B cell (primary cell): Measurements from ENCODE around the gene SS18L1. TPM values are rescaled to one million over a fixed set of nuclear protein-coding genes. Genes with fewer than 3 reads are reported as not detected.

Experiments used
- ATAC-seq: fragments of 200-7000 bp; cut with Tn5 transposase; one replicate; pipeline ENCODE4 v1.10.0; 2021; ENCODE audit warnings: low read depth, mild to moderate bottlenecking, moderate number of reproducible peaks, moderate library complexity
- CTCF ChIA-PET: fragments of 350-600 bp; sonication (Branson Sonifier 250); formaldehyde crosslinking; loops from one replicate; lab custom pipeline; 2021; ENCODE audit warnings: antibody characterized with exemption, inconsistent platforms; lab: Charles Lee
- POLR2A ChIA-PET: fragments of 350-600 bp; sonication (Branson Sonifier 250); formaldehyde crosslinking; loops from one replicate; lab custom pipeline; 2021; ENCODE audit warnings: antibody characterized with exemption; lab: Charles Lee
- DNase-seq: peaks from one replicate; pipeline ENCODE4 v3.0.0; 2013
- H2AFZ ChIP-seq: 2 replicates; pipeline ENCODE4 v1.6.1; 2012; ENCODE audit warnings: mild to moderate bottlenecking, low read depth, low read length; ENCODE audit not compliant: insufficient read depth, poor library complexity, severe bottlenecking
- H3K27ac ChIP-seq, 2 donors: 1 replicate in 1 of 2; 2 replicates in 1 of 2; pipeline ENCODE4 v1.5.1; 2012 to 2013; ENCODE audit warnings: low read length in 2 of 2, mild to moderate bottlenecking in 2 of 2, moderate library complexity in 1 of 2
- H3K27me3 ChIP-seq, 4 experiments: fragments of 200-600 bp in 1 of 4; sonication (generic) in 1 of 4; replicated peaks in 1 of 4; 1 replicate in 2 of 4; 2 replicates in 2 of 4; pipeline versions ENCODE4 v1.6.1 to v1.7.0; 2013 to 2016; ENCODE audit warnings: low read length in 3 of 4, mild to moderate bottlenecking in 2 of 4, mixed read lengths in 1 of 4, moderate library complexity in 1 of 4; ENCODE audit not compliant: insufficient read depth in 4 of 4, control insufficient read depth in 3 of 4; ENCODE audit errors: control extremely low read depth in 1 of 4
- H3K36me3 ChIP-seq, 2 experiments: replicated peaks in 1 of 2; 1 replicate in 1 of 2; 2 replicates in 1 of 2; pipeline versions ENCODE4 v1.6.1 to v1.7.1; 2013; ENCODE audit warnings: low read length in 1 of 2; ENCODE audit not compliant: insufficient read depth in 2 of 2, control insufficient read depth in 1 of 2; ENCODE audit errors: control extremely low read depth in 1 of 2, extremely low read depth in 1 of 2
- H3K4me1 ChIP-seq, 2 donors: fragments of 200-600 bp in 1 of 2; sonication (generic) in 1 of 2; 1 replicate in 1 of 2; 2 replicates in 1 of 2; pipeline versions ENCODE4 v1.5.1 to v1.6.1; 2013 to 2017; ENCODE audit warnings: low read length in 2 of 2; ENCODE audit not compliant: control insufficient read depth in 2 of 2, insufficient read depth in 2 of 2
- H3K4me2 ChIP-seq: replicated peaks from 2 replicates; pipeline ENCODE3; 2012; ENCODE audit warnings: mild to moderate bottlenecking, low read depth, low read length; ENCODE audit not compliant: poor library complexity, severe bottlenecking
- H3K4me3 ChIP-seq, 5 experiments: fragments of 200-600 bp in 1 of 5; sonication (generic) in 1 of 5; 1 replicate in 3 of 5; 2 replicates in 2 of 5; pipeline versions ENCODE4 v1.5.1 to v1.7.0; 2011 to 2016; ENCODE audit warnings: low read length in 4 of 5, mild to moderate bottlenecking in 4 of 5, low read depth in 2 of 5, control low read depth in 1 of 5, moderate library complexity in 1 of 5; ENCODE audit not compliant: insufficient read depth in 1 of 5; ENCODE audit errors: control extremely low read depth in 1 of 5, extremely low read depth in 1 of 5
- H3K79me2 ChIP-seq: fragments of 200-600 bp; sonication (generic); one replicate; pipeline ENCODE4 v1.6.0; 2016; ENCODE audit warnings: low read length; ENCODE audit not compliant: control insufficient read depth, insufficient read depth
- H3K9ac ChIP-seq: fragments of 200-600 bp; sonication (generic); 2 replicates; pipeline ENCODE4 v1.6.1; 2017; ENCODE audit warnings: mild to moderate bottlenecking, low read length, moderate library complexity
- H3K9me3 ChIP-seq, 3 donors: one replicate each; pipeline versions ENCODE4 v1.6.1 to v1.7.1; 2013; ENCODE audit warnings: low read length in 2 of 3; ENCODE audit not compliant: control insufficient read depth in 2 of 3, insufficient read depth in 1 of 3; ENCODE audit errors: control extremely low read depth in 1 of 3
- H4K20me1 ChIP-seq: 2 replicates; pipeline ENCODE4 v1.6.0; 2012; ENCODE audit warnings: mild to moderate bottlenecking, low read length; ENCODE audit not compliant: insufficient read depth, control insufficient read depth, poor library complexity, severe bottlenecking
- H3K27ac Mint-ChIP-seq: one replicate; pipeline ENCODE4 v1.8.0; 2021; ENCODE audit warnings: mixed read lengths
- H3K27me3 Mint-ChIP-seq: one replicate; pipeline ENCODE4 v1.8.0; 2021; ENCODE audit warnings: mixed read lengths
- H3K4me1 Mint-ChIP-seq: one replicate; pipeline ENCODE4 v1.8.0; 2021; ENCODE audit warnings: mixed read lengths
- H3K4me3 Mint-ChIP-seq: one replicate; pipeline ENCODE4 v1.8.0; 2021; ENCODE audit warnings: mixed read lengths
- H3K9me3 Mint-ChIP-seq: one replicate; pipeline ENCODE4 v1.8.0; 2022; ENCODE audit warnings: mixed read lengths; ENCODE audit not compliant: insufficient read depth
- CTCF ChIP-seq: fragments of 200-600 bp; IDR thresholded peaks from one replicate; pipeline ENCODE4 v1.8.0; 2022; ENCODE audit warnings: antibody characterized with exemption, mild to moderate bottlenecking
- EZH2 ChIP-seq: IDR thresholded peaks from 2 replicates; pipeline ENCODE4 v1.6.1; 2012; ENCODE audit warnings: borderline replicate concordance, low read depth, mild to moderate bottlenecking, moderate library complexity, low read length; ENCODE audit not compliant: insufficient read depth, poor library complexity, severe bottlenecking
- WGBS: methylation state at CpG from one replicate; pipeline ENCODE4 v1.1.5; 2013; ENCODE audit warnings: missing lambda C conversion rate; ENCODE audit not compliant: insufficient coverage; 5-methylcytosine and 5-hydroxymethylcytosine counted together
- intact Hi-C: fragments of 100-400 bp; cut with micrococcal nuclease; formaldehyde crosslinking; loops from one replicate; pipeline ENCODE4 v1.10.0; 2022
- polyA plus RNA-seq: library from polyadenylated mRNA; depleted of rRNA; stranded (reverse); fragments of >200 nt; gene quantifications from 2 replicates; pipeline ENCODE4 v1.2.3, GENCODE V29; 2012
- total RNA-seq, 2 donors: library from RNA; stranded (reverse); fragments of 120-200 nt in 1 of 2; gene quantifications; 1 replicate in 1 of 2; 2 replicates in 1 of 2; pipeline versions ENCODE4 v1.2.3 to v1.2.4, GENCODE V29; 2013 to 2022

Gene SS18L1
- total and polyA plus RNA-seq, 2 donors (not counting 1 experiment from before 2014, with no cell fraction given), result 15.4 to 20.7 TPM

GRCh38 chr20:62214067-62214466 lies 70.5 kb downstream of the SS18L1 start:
- H3K27ac ChIP-seq, result no peak overlapping the region
- peaks cover 0 to 2% of the 10 kb centered on the region in 2 donors for H3K4me1 ChIP-seq
- H3K4me3 Mint-ChIP-seq, result no peak overlapping the region
- peaks cover 22% of the 10 kb centered on the region for H3K27me3 Mint-ChIP-seq
- no peak overlapping the region for H3K9ac ChIP-seq
- ChIA-PET POLR2A (no interaction called here), CTCF (no interaction called here)
- DNase-seq (no peak), ATAC-seq (no peak)
- 56% methylated on average over 12 of the region's 12 CpGs for WGBS
- H3K9me3 ChIP-seq, result peaks cover 0 to 10% (median 0%) of the 10 kb centered on the region in 3 donors
- no peak overlapping the region for H3K4me3 ChIP-seq
- TF ChIP-seq EZH2 (no peak), CTCF (no peak)
- H3K36me3 ChIP-seq, result no peaks in the 10 kb centered on the region
- H3K4me2 ChIP-seq, result no peak overlapping the region
- H3K4me1 Mint-ChIP-seq, result no peaks in the 10 kb centered on the region
- no peaks in the 10 kb centered on the region for H4K20me1 ChIP-seq
- H2AFZ ChIP-seq, result no peak overlapping the region
- H3K27ac Mint-ChIP-seq, result no peak overlapping the region
- H3K27me3 ChIP-seq, result peaks cover 0 to 65% (median 19%) of the 10 kb centered on the region in 4 experiments
- no peaks in the 10 kb centered on the region for H3K9me3 Mint-ChIP-seq
- intact Hi-C loops, result no loop called here
- H3K79me2 ChIP-seq, result no peaks in the 10 kb centered on the region

GRCh38 chr20:62215020-62215990 lies 71.7 kb downstream of the SS18L1 start:
- Histone ChIP-seq H3K79me2 (no peaks in the 10 kb centered on the region), H3K27ac (no peak overlapping the region), H3K27me3 (peaks cover 0 to 67% (median 16%) of the 10 kb centered on the region in 4 experiments), H3K36me3 (no peaks in the 10 kb centered on the region), H3K4me2 (no peak overlapping the region), H3K9me3 (peaks cover 0 to 10% (median 0%) of the 10 kb centered on the region in 3 donors), H4K20me1 (peaks cover under 1% of the 10 kb centered on the region), H2AFZ (no peak overlapping the region), H3K4me1 (peaks cover 5 to 8% of the 10 kb centered on the region in 2 donors), H3K9ac (no peak overlapping the region), H3K4me3 (no peak overlapping the region)
- peaks cover 19% of the 10 kb centered on the region for H3K27me3 Mint-ChIP-seq
- no peaks in the 10 kb centered on the region for H3K9me3 Mint-ChIP-seq
- ATAC-seq (no peak), DNase-seq (no peak)
- POLR2A ChIA-PET, result no interaction called here
- CTCF ChIA-PET, result no interaction called here
- H3K27ac Mint-ChIP-seq, result no peak overlapping the region
- intact Hi-C loops, result no loop called here
- no peak for TF ChIP-seq CTCF
- no peak for TF ChIP-seq EZH2
- H3K4me1 Mint-ChIP-seq, result no peaks in the 10 kb centered on the region
- 87% methylated on average over 29 of the region's 29 CpGs for WGBS
- H3K4me3 Mint-ChIP-seq, result no peak overlapping the region
